Psoas muscle (tissue), 8 donors: ENCODE measurements around the gene FAM120AOS. TPM values are rescaled to one million over a fixed set of nuclear protein-coding genes. Genes with fewer than 3 reads are reported as not detected.
"Not testable (repeated sequence)": the region's sequence is repeated elsewhere in the genome, so short reads cannot be mapped to it uniquely, and the experiment has no call there.

Experiments
- ATAC-seq, 4 donors: fragments of 200-7000 bp; cut with Tn5 transposase; one replicate each; pipeline ENCODE4 v1.9.1; 2020; ENCODE audit warnings: moderate library complexity in 3 of 4, mild to moderate bottlenecking in 2 of 4
- DNase-seq, 2 donors: peaks; one replicate each; pipeline ENCODE4 v3.0.0-alpha.2; 2020
- H3K27ac ChIP-seq: fragments of 200-600 bp; one replicate; pipeline ENCODE4 v1.8.0; 2022
- H3K27me3 ChIP-seq, 3 donors: fragments of 200-600 bp in 1 of 3; one replicate each; pipeline versions ENCODE4 v1.6.1 to v1.8.0; 2013 to 2022; ENCODE audit warnings: low read length in 2 of 3, mild to moderate bottlenecking in 2 of 3, moderate library complexity in 1 of 3; ENCODE audit not compliant: insufficient read depth in 3 of 3
- H3K36me3 ChIP-seq, 2 donors: fragments of 200-600 bp in 1 of 2; one replicate each; pipeline versions ENCODE4 v1.6.1 to v1.8.0; 2013 to 2022; ENCODE audit warnings: low read depth in 1 of 2, mild to moderate bottlenecking in 1 of 2, moderate library complexity in 1 of 2; ENCODE audit not compliant: insufficient read depth in 1 of 2
- H3K4me1 ChIP-seq: fragments of 200-600 bp; one replicate; pipeline ENCODE4 v1.8.0; 2022
- H3K4me3 ChIP-seq: fragments of 200-600 bp; one replicate; pipeline ENCODE4 v1.8.0; 2022; ENCODE audit warnings: mild to moderate bottlenecking
- H3K9me3 ChIP-seq: fragments of 200-600 bp; one replicate; pipeline ENCODE4 v1.8.0; 2022
- CTCF ChIP-seq: fragments of 200-600 bp; IDR thresholded peaks from one replicate; pipeline ENCODE4 v1.8.0; 2022; ENCODE audit warnings: antibody characterized with exemption
- WGBS, 3 donors: extraction: QIAGEN DNeasy Blood & Tissue Kit; methylation state at CpG; one replicate each; pipeline versions ENCODE4 v1.1.6 to v1.1.7; 2013; 5-methylcytosine and 5-hydroxymethylcytosine counted together
- intact Hi-C, 2 donors: fragments of 100-400 bp; cut with DNase I; formaldehyde crosslinking; loops; one replicate each; pipeline versions ENCODE4 v1.11.0 to v1.14.2; 2022
- polyA plus RNA-seq, 3 donors: library from polyadenylated mRNA; stranded (reverse); fragments of 200-250 nt; gene quantifications; one replicate each; pipeline ENCODE4 v1.2.3, GENCODE V29; 2013
- total RNA-seq, 4 donors: library from RNA; stranded (reverse); fragmentation: NEBNext Ultra II Directional in 2 of 4; extraction: Animal tissue kit (Norgen Biotek cat#: 25700) in 2 of 4; gene quantifications; one replicate each; pipeline versions ENCODE4 v1.2.1 to v1.2.4, GENCODE V29; 2021 to 2023
- donor health status: healthy with polysubstance abuse.
- donor health status: DM: no; HTN: no; CAD: no; lungs with moderate emphysema.
- donor health status: Bipolar disorder and iron deficiency.
- donor health status: healthy.
- donor health status: DM: yes; HTN: yes; CAD: no.
- donor health status: DM: no; HTN: no; CAD: no.
- donor health status: DM: no; HTN: no; CAD: no.
- donor health status: DM: yes; HTN: yes; CAD: no.

FAM120AOS gene
- total and polyA plus RNA-seq, 7 donors, result 21.4 to 39.4 (median 29.0) TPM

DNA sequence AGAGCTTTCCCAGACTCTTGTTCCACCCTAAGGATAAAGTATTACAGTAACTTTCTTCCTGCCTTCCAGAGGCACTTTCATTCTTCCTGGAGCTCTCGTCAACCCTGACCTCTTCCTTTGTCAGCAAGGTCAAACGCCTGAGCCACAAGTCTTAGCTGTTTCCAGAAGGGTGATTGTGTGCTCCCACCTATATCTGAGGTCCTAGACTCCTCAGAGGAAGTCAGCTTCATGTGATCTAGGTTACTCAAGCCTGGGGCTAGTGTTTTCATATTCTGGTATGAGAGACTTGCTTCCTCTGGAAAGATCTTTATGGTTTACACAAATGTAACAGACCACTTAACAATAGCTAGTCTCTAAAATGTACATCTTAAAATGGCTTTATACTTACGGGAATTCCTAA lies 7.3 kb downstream of the FAM120AOS start:
- Histone ChIP-seq H3K4me1 (peaks cover 8% of the 10 kb centered on the region), H3K36me3 (peaks cover 12 to 48% of the 10 kb centered on the region in 2 donors), H3K9me3 (no peaks in the 10 kb centered on the region), H3K27ac (no peak overlapping the region), H3K27me3 (no peaks in the 10 kb centered on the region), H3K4me3 (no peak overlapping the region)
- DNase-seq (no peak), ATAC-seq (no peak)
- 65 to 77% (median 74%) methylated on average over 3 of the region's 3 CpGs for WGBS, 3 donors
- no peak for TF ChIP-seq CTCF
- intact Hi-C loops, result no loop called here

DNA sequence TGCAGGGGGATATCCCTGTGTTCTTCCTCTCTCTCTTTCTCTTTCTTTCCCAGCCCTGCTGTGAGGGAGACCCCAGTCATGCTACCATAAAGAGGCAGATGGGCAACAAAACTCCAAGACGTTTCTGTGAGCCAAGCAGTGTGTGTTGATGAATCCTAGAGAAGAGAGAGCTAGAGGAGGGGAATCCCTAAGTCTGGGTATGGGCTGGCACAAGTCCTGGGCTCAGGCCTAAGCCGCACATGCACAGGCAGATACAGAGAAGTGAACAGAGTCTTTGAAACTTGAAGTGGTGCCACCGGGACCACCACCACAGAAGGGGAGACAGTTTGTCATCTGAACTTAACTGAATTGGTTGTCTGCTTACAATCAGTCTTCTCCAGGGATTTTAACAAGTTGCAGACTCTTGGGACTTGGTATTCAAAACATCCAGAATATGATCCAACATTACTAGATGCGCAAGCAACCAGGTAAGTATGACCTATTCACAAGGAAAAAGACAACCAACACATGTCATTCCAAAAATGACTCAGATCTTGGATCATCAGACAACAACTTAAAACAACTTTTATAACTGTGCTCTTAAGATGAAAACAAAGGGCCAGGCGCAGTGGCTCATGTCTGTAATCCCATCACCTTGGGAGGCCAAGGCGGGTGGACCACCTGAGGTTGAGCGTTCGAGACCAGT lies 12.3 kb downstream of the FAM120AOS start:
- ATAC-seq, result no peak
- Histone ChIP-seq H3K4me3 (no peak overlapping the region), H3K9me3 (no peaks in the 10 kb centered on the region), H3K27ac (no peak overlapping the region), H3K27me3 (no peaks in the 10 kb centered on the region), H3K36me3 (peaks cover 4 to 10% of the 10 kb centered on the region in 2 donors), H3K4me1 (no peaks in the 10 kb centered on the region)
- 87 to 93% (median 93%) methylated on average over 8 of the region's 8 CpGs for WGBS, 3 donors
- no peak for DNase-seq
- TF ChIP-seq CTCF, result no peak
- intact Hi-C loops, result no loop called here

DNA sequence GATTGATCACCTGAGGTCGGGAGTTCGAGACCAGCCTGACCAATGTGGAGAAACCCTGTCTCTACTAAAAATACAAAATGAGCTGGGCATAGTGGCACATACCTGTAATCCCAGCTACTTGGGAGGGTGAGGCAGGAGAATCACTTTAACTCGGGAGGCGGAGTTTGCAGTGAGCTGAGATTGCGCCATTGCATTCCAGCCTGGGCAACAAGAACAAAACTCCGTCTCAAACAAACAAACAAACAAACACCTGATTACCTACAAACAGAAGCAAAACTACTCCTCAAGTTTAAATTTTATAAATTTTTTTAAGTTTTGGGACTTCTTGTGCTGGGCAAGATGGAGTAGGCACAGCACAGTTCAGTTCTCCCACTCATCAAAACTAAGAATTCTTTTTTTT lies 14.1 kb downstream of the FAM120AOS start:
- H3K4me3 ChIP-seq, intact Hi-C loops, ATAC-seq, H3K9me3 ChIP-seq, DNase-seq, H3K27ac ChIP-seq, H3K27me3 ChIP-seq, H3K36me3 ChIP-seq, H3K4me1 ChIP-seq: not testable (repeated sequence)
- 92 to 97% (median 95%) methylated on average over 6 of the region's 6 CpGs for WGBS, 3 donors

DNA sequence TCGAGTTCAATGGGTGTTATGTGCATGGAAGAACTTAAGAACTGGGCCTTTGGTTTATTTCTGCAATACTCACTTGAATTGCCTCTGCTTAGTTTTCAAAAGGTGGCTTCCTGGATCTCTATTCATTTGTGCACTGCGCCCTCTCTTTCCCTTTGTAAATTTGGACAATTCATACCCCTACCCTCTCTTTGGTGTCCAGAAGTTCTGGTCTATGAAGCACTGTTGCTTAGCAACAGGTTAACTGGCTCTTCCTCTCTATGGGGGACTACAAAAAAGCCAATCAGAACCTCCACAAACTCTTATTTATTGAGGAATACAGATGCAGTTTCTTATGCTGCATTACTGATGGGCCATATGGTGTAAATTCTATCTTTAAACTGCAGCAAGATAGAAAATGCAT lies 15.4 kb downstream of the FAM120AOS start:
- H3K4me3 ChIP-seq, result no peak overlapping the region
- H3K27me3 ChIP-seq, result no peaks in the 10 kb centered on the region
- H3K27ac ChIP-seq, result no peak overlapping the region
- H3K4me1 ChIP-seq, result no peaks in the 10 kb centered on the region
- TF ChIP-seq CTCF, result no peak
- 77 to 85% (median 85%) methylated on average over 2 of the region's 2 CpGs for WGBS, 3 donors
- no peaks in the 10 kb centered on the region for H3K9me3 ChIP-seq
- H3K36me3 ChIP-seq, result peaks cover 0 to 4% of the 10 kb centered on the region in 2 donors
- ATAC-seq (no peak), DNase-seq (no peak)
- intact Hi-C loops, result no loop called here

DNA sequence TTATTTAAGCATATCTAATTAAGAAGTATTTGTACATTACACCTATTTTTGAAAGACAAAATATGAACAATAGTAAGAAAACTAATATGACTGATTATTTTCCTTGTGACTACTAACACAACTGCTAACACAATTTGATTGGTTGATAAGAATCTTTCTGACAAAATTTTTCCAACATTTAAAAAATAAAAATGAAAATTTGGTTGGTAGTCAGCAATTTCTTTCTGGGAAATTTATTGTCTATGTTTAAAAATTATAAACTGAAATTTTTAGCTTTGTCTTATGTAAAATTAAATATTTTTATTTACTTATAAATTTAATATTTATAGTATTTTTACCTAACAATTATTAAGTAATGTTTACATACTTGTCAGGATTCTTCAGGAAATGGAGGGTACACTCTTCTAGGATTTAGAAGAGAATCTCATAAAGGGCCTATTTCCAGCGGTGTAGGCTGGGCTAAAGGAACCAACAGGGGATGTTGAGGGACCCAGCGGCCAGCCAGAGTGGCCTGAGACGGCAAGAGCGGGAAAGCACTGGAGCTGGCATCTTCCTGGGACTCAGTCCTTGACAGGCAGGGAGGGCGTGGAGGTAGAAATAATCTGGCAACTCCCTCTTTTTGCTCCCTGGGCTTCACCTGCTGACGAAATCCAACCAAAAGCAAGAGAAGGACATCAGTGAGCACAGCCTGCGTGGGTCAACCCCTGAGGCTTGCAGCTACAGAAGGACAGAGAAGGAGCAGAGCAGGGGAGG lies 16.6 kb downstream of the FAM120AOS start:
- DNase-seq (no peak), ATAC-seq (no peak)
- intact Hi-C loops, result no loop called here
- Histone ChIP-seq H3K27me3 (no peaks in the 10 kb centered on the region), H3K36me3 (peaks cover 0 to 4% of the 10 kb centered on the region in 2 donors), H3K9me3 (no peaks in the 10 kb centered on the region), H3K4me3 (no peak overlapping the region), H3K27ac (no peak overlapping the region), H3K4me1 (no peaks in the 10 kb centered on the region)
- no peak for TF ChIP-seq CTCF
- 90 to 92% (median 91%) methylated on average over 7 of the region's 7 CpGs for WGBS, 3 donors
